ENCODE results near the gene PDZD7.

Gene PDZD7

DNA sequence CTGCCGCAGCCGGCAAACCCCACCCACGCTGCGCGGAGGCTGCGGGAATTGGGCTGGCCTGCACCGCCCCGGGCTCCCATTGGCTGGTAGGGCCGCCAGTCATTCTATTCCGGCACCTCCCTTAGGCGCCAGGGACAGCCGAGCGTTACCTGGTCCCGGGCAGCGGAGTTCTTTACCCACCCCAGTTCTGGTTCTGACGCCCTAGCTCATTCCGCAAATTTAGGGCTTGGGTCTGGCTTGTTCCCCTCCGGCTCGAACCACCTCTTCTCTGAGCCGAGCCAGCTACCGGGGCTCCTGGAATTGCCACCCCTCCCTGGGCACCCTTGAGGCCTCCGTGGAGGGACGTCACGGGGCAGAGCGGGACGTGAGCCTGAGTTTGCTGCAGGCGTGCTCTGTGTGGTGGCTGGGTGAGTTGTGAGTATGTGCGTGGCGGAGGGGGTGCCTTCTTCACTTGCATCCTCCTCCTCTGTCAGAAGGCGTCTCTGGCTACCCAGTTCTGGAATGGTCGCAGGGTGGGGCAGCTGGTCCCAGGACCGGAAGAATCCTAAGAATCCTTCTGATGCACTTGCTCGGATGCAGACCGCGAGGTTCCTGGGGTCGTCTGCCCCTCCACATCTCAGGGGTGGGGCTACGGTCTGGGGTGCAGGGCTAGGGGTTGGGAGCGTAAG lies at the start of gene PDZD7, which contains the start of gene SFXN3:
Gene PDZD7, minus strand, starts transcription at position 2 of the 668 bp plus-strand sequence. CDS start 910 bp downstream, outside the sequence.
Gene SFXN3, plus strand, starts transcription at position 107 of the 668 bp plus-strand sequence. CDS start 3,461 bp downstream, outside the sequence.
- peak; percentile 76 for DNase-seq

DNA sequence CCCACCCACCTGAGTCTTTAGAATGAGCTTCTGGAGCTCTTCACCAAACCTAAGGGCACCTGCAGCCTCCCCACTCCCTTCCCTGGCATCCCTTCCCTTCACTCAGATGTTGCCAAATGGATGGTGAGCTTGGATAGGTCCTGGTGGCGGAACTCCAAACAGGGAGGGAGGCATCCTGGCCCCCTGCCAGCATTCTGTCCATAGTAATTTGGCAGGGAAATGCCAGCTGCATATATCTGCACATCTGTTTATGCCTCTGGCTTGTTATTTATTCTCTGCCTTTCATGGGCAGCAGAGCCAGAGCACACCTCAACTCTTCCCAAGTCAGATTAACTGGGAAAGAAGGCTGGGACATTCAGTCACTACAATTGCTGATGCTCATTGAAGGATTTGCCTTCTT lies 48.9 kb upstream of the PDZD7 start:
- no peak for DNase-seq

DNA sequence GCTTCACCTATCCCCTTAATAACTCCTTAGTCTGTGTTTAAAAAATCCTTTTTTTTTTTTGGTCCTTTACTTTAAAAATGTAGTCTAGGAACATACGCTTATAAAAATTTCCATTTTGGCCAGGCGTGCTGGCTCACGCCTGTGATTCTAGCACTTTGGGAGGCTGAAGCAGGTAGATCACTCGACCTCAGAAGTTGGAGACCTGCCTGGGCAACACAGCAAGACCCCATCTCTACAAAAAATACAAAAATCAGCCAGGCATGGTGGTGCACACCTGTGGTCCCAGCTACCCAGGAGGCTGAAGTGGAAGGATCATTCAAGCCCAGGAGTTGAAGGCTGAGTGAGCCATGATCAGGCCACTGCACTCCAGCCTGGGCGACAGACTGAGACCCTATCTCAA lies 45.7 kb upstream of the PDZD7 start:
- DNase-seq: no peak

DNA sequence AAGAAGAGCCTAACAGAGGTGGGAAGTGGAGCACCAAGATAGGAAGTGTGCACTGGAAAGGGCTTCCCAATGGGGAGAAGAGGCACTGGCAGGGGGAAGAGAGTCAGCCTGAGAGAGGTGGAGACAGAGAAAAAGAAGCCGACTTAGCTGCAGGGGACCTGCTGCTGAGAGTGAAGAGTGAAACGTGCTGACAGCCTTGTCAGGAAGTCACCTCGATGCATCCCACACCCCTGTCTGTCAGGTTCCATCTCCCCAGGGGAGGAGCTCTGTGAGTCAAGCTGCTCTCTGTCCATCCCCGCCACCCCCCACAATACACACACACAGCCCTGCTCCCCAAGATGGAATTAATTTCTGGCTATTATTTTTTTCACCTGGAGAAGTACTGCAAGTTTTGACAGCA lies 44.8 kb upstream of the PDZD7 start:
- no peak for DNase-seq

DNA sequence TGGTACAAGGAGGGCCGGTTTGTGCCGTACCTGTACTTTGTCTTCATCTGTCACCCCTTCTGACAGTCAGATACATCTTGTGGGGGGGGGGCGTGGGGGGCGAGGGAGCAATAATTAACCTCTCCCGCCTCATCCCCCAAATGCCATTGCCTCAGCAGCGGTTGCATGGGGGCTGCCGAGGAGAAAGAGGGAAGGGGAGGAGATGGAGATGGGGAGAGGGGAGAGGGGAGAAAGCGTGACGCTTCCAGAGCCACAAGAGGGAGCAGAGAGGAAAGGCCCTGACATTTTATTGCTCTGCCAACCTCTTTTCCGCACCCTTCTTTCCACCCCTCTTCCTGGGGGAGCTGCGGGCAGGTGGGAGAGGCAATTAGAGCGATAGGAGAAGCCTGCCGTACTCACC lies 42.7 kb upstream of the PDZD7 start:
- no peak for DNase-seq

DNA sequence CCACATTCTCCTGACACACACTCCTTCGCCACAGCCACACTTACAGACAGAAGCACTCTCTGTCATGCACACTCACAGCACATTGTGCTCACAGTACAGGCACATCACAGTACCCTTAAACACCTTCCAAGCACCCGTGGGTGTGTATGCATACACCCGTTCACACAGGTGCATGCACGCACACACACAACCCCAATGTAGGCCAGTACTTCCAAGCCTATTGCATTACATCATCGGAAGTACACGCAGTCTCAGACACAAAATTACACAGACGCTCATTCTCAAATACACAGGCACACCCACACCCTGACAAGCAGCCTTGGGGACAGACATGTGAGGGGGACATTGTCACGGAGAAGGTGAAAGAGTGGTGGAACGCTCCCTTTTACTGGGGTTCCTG lies 42.0 kb upstream of the PDZD7 start:
- no peak for DNase-seq

DNA sequence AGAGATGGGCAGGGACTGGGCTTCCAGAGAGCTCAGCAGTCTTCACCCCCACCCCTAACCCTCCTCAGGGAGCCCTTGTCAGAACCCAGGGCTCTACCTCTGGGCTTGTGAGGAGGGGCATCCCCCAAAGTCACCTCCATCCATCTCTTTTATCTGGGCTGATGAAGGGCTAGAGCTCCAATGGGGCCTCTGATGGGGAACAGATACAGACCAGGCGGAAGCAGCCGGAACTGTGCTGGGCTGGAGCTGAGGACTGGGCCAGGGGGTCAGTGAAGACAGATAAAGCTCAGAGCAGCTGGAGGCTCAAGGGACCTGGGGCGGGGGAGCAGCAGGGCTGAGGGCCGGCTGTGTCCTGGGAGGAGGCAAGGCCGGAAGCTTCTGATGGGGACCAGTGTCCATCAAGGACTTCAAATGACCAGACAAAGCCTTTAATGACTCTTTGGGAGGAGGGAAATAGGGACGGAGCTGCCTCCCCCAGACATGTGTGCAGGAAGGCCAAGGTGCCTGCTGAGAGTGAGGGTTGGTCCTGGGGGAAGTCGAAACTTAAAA lies 41.0 kb upstream of the PDZD7 start:
- no peak for DNase-seq

DNA sequence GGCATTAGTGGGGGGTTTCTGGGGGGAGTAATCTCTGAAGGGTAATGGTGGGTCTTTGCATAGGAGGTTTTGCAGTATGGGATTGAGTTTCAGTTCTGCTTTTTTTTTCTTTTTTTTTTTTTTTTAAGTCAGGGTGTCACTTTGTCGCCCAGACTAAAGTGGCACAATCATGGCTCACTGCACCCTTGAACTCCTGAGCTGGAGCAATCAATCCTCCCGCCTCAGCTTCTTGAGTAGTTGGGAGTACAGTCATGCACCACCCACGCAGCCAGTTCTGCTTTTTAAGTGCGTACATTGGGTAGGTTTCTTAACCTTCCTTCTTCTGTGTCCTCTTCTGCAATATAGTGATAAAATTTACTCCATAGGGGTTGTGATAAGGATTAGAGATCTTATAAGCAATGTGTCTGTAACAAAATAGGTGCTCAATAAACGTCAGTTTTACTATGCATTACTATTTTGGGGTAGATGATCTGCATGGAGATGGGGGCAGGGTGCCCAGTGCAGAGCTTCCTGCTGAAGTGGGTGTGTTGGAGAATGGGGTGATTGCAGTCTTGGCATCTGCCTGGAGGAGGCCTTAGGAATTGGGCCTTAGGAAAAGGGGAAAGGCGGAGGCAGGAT lies 40.4 kb upstream of the PDZD7 start:
- DNase-seq: no peak

DNA sequence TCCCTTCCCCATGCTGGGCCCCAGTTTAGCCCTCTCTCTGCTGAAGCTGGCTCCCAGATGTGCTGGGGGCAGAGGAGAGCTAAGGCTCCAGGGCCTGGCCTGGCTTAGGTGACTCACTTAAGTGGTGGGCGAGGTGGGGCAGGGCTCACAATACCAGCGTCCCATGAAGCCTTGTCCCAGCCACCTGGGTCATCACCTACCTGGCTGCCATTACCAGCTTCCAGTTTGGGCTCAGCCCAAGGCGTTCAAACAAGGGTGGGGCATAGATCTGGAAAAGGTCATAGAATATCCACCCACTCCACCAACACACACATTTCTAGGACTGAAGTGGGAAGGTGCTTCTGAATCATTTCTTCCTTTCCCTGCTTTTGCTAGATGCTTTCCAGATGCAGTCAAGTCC lies 39.2 kb upstream of the PDZD7 start:
- DNase-seq: no peak

DNA sequence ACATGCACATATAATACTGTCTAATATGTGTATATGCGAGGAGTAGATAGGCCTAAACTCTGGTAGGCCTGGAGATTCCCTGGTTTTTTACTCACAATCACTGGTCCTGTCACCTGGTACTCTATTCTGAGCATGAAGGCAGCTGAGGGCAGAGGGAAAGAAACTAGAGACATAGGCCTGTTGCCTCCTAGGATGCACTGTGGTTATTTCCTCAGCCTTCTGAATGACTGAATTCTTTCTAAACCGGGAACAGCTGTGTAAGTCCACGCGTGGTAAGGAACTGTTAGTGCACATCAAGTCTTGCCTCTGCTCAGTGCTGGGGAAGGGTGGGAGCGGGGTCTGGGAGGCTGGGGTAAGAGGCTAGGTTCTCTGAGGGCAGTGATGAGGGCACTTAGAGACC lies 38.5 kb upstream of the PDZD7 start:
- DNase-seq: no peak

DNA sequence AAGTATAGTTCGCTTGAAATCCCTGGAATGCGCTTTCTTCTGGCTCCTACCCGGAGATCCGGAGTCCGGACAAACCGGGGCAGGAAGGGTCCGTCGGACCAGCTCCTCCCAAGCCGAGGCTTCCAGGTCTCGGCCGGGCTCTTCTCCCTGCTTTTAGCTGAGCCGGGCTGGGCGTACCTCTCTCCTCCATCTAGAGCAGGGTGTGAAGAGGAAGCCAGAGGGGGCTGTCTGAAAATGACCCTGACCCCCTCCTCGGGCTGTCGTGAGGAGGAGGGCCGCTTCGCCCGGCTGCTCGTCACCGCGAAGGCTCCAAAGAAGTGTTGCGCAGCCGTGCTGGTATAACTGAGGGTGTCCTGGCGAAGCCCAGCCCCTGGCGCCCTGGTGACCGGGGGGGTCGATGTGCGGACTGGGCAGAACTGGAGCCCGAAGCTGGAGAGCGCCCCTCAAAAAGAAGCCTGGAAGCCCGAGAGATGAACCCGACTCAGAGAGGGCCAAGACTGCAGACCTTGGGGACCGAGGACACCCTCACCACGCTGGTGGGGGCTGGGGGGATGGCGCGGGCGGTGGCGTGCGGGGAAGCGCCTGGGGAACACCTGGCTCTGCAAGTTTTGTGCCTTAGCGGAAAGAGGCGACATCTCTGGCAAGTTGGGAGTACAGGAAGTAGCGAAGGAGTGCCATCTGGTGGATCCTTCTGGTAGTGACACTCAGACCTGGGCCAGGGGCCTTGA lies 36.6 kb upstream of the PDZD7 start:
- DNase-seq: peak; percentile 12

DNA sequence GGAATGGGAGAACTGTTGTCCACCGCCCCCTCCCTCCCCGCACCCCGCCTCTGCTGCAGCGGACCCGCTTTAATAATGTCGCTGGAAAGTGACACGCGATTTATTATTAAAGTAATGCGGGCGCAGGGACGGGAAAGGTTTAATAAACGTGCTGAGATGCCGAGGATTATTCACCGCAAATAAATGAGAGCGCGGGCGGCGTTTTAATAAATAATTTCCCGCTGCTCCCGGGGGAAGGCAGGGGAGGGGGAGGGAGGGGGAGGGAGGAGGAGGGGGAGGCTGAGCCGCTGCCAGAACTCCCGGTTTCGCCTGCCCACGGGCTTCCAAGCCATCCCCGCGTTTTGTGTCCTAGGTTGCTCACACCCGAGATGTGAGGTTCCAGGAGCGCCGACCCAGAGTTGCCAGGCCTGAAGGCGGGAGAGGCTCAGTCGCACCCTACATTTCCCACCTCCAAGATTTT lies 36.0 kb upstream of the PDZD7 start:
- no peak for DNase-seq

DNA sequence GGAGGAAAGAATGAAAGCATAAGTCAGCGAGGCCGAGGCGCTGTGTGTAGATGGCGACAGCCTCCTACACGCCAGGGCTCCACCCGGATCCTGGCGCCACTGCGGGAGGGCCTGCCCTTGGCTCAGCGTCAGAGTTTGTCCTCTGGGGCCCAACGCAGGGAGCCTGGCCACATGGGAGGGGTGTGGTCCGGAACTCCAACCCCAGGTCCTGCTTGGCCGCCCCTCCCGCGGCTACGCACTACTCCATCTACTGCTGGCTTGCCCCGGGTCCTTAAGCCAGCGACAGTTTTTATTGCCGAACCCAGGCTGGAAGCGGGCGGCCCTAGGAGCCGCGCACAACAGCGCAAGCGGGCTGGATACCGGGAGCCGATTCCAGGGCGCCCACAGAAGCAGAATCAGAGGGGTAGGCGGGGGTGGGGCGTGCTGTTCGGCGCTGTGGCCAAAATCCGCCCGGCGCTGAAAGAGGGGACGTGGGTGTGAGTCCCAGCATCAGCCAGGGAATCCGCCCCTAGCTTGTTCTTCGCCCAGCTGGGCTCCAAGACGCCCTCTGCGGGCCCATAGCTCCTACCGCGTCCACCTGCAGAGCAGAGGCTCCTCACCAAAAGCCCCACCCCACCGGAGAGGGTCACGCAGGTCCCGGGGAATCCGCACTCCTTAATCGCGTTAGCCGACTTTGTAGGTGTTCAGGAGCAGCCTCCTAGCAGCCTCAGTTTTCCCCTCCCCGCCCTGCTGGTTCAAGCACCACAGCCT lies 35.4 kb upstream of the PDZD7 start:
- no peak for DNase-seq

DNA sequence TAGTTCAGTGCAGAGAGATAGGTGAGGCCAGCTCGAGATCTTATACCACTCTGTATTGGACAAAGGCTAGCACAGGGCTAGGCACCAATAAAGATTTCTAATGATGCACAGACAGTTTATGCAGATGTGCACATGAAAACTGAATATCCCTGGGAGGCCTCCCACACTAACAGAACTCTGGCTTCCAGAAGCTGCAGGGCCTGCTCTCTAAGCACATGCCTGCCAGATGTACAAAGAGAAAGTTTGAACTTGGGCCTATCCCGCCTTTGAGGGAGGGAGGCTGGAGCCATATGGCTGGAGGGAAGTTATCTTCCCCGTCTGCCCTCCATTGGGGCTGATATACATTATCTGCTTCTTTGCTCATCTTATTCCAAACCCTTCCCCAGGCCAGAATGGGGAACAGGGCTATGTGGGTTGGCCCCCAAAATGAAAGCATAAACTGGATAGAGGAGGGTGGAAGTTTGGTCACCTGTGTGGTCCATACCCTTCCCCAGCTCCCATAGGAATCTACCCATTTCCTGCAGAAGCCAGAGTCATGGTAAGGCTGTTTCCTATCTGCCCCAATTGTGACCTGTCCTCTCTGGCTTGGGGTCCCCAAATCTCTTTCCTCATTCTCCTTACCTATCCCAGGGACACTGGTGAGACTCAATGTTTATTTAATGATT lies 34.7 kb upstream of the PDZD7 start:
- no peak for DNase-seq

DNA sequence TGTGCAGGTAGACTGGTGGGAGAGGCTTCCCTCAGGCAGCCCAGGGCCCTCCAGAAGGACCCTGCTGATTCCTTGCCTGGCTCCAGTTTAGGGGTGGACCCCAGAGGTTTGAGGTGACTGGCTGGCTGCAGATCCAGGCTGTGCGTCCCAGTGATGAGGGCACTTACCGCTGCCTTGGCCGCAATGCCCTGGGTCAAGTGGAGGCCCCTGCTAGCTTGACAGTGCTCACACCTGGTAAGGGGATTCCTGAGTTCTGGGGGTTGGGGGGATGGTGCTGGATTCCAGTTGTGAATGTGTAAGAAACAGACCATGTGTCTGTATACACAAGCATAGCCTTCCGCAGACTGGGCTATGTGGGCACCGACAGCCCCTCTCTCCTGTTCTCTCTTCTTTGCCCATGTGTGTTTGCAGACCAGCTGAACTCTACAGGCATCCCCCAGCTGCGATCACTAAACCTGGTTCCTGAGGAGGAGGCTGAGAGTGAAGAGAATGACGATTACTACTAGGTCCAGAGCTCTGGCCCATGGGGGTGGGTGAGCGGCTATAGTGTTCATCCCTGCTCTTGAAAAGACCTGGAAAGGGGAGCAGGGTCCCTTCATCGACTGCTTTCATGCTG lies 33.6 kb upstream of the PDZD7 start:
- DNase-seq: no peak

DNA sequence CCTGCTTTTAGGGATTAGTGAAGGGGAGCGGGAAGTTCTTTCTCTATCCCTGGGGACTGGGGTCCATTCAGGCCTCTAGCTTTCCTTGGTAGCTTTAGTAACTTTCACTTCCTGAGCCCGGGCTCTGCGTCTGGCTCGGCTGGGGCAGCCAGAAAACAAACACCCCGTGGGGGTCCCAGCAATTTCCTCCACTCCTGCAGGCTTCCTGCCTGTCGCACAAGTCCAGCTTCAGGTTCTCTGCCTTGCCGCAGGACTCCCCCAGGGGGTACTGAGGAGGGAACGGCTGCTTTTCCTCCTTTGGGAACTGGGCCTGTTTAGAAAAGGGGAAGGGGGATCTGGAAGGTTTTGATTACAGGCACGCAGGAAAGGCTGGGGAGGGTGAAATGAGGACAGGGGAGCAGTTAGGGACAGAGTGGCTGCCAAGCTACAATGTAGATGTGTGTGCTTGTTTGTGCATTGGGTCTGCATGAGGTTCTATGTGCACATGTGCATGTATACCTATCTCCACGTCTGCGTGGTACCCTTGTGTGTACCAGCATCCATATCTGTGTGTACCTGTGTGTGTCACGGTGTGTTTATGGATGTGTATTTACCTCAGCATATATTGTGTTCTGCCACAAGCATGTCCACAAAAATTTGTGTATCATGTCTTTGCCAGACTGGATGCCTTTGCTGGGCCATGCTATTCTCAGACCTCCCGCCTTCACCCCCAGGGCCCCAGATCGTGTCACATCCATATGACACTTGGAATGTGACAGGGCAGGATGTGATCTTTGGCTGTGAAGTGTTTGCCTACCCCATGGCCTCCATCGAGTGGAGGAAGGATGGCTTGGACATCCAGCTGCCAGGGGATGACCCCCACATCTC lies 32.9 kb upstream of the PDZD7 start:
- DNase-seq: no peak

DNA sequence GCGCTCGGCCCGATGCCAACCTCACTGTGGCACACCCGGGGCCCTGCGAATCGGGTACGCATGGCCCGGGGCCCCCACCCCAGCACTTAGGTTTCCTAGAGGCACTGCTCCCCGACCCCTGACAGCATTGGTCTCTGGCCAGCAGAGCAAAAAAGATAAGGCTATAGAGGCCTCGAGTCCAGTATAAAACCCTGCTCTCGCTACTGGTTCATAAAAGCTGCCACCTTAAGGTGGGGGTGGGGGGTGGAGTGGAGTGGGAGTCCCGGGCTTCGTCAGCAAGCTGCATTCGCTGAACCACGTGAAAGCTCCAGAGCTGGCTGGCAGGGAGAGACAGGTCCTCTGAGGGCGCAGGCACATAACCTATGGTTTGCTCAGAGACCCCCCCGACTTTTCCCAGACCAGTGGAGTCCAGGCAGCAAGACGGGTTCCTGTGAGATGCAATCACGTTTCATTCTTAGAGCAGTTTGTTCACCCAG lies 32.2 kb upstream of the PDZD7 start:
- DNase-seq: no peak

DNA sequence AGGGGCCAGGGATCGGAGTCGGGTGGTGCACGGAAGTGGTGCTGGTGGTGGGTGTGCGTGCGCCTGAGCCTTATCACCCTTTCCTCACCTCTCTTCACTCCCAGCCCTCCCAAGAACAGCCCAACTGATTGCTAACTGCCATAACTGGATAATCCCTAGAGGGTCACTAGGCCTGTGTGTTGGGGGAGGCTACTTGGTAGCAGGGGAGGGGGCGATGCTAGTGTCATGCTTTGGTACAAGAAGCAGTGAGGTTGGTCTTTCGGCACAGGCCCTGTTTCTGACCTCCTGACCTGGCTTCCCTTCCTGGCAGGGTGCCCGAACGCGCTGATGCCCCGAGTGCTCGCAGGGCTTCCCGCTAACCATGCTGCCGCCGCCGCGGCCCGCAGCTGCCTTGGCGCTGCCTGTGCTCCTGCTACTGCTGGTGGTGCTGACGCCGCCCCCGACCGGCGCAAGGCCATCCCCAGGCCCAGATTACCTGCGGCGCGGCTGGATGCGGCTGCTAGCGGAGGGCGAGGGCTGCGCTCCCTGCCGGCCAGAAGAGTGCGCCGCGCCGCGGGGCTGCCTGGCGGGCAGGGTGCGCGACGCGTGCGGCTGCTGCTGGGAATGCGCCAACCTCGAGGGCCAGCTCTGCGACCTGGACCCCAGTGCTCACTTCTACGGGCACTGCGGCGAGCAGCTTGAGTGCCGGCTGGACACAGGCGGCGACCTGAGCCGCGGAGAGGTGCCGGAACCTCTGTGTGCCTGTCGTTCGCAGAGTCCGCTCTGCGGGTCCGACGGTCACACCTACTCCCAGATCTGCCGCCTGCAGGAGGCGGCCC lies 31.5 kb upstream of the PDZD7 start:
- no peak for DNase-seq

DNA sequence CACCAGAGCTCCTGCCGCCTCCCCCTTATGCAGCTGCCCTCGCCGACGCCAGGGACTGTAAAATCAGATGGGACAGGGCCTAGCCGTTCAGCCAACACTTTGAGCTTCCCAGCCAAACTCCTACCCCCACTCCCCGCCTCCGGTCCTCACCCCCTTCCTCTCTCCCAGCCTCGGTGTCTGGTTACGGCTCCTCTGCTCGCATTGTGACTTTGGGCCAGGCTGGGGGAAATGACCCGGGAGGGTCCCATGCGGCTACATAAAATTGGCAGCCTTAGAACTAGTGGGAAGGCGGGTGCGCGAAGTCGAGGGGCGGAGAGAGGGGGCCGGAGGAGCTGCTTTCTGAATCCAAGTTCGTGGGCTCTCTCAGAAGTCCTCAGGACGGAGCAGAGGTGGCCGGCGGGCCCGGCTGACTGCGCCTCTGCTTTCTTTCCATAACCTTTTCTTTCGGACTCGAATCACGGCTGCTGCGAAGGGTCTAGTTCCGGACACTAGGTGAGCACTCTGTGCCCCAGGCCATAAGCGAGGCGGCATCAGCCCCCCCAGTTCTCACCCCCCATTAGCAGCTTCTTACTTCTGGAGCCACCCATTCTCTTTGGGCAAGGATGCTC lies 30.8 kb upstream of the PDZD7 start, which contains the start of gene KAZALD1:
Gene KAZALD1, plus strand, starts transcription at position 366 of the 608 bp plus-strand sequence. CDS start 604 bp downstream, outside the sequence.
- no peak for DNase-seq
